HG03159 (cell line): ENCODE measurements around the gene HIPK2.

Experiments used
- ATAC-seq: cut with Tn5 transposase; IDR thresholded peaks from one replicate; pipeline ENCODE4 v1.9.1; 2021; ENCODE audit warnings: mild to moderate bottlenecking, moderate library complexity; ENCODE audit not compliant: unreplicated experiment

The HIPK2 gene

GRCh38 chr7:139777948-139778841 lies at the start of gene HIPK2:
TSS of gene HIPK2 (minus strand) at chr7:139777998. CDS start at chr7:139777623, 375 bp downstream.
- peak; percentile 68 for ATAC-seq

- no peak for ATAC-seq
Measured at GRCh38 chr7:139827042-139827441, 49.2 kb upstream of the HIPK2 start.

GRCh38 chr7:139825666-139826290 lies 48.0 kb upstream of the HIPK2 start:
- no peak for ATAC-seq

DNA sequence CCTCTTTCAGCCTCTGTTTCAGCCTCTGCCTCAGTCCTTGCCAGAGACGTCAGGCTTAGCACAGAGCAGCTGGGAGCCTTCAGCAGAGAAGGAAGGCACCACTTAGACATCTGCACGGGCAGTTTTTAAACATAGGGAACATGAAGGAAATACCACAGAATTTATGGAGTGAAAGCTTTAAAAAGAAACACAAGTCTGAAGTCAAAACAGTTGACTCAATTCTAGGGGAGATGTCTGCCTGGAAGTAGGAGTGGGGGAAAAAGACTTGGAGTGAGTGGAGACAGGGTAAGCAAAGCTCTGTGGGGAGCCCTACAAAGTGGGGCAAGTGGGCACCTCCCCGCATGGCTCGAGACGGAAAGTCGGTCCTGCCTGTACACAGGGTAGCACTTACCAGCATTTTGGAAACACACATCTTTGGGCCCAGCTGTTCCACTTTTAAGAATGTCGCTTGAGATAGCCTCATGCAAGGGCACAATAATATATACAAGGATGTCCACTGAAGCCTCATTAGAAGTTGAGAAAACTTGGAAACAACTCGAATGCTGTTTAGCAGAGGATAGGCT lies 46.2 kb upstream of the HIPK2 start:
- ATAC-seq: no peak

GRCh38 chr7:139822855-139823254 lies 45.1 kb upstream of the HIPK2 start:
- ATAC-seq: no peak

- ATAC-seq: no peak
Measured at GRCh38 chr7:139821349-139822105, 43.7 kb upstream of the HIPK2 start.

GRCh38 chr7:139820089-139820488 lies 42.3 kb upstream of the HIPK2 start:
- no peak for ATAC-seq

DNA sequence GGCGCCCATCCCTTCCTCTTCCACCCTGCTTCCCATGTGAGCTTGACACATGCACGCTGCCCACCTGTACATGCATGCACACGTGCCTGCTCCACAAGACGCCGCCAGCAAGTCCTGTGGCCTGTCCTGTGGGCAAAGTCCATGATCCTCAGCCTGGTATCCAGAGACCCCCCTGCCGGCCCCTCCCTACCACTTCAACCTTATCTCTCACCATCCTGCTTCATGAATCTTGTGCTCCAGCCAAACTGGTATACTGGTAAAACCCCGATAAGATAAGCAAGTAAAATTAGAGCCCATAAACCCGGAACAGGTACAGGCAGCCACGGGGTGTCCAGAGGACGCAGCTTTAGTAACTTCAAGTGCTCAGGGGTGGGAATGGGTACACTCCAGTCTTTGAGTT lies 39.5 kb upstream of the HIPK2 start:
- ATAC-seq: no peak

GRCh38 chr7:139813689-139814088 lies 35.9 kb upstream of the HIPK2 start:
- no peak for ATAC-seq

- ATAC-seq: no peak
Measured at GRCh38 chr7:139813151-139813550, 35.4 kb upstream of the HIPK2 start.

DNA sequence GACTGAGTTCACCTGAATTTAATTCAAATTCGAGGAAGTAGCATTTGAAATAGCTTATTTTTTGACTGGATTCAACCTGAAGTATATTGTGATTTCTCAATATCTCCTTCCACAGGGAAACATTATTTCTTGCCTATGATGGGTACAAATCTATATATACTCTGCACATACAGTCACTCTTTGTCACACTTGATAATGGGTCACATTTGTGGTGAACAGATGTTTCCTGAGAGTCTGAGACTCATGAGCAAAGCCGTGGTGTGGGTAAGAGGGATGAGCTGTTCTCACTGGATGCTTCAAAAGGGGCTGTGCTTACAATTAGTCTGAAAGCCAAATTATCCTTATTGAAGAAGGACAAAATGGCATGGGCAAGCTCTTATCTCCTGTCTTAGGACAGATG lies 33.3 kb upstream of the HIPK2 start:
- no peak for ATAC-seq

GRCh38 chr7:139808846-139809442 lies 31.1 kb upstream of the HIPK2 start:
- no peak for ATAC-seq

- ATAC-seq: no peak
Measured at GRCh38 chr7:139808427-139808826, 30.6 kb upstream of the HIPK2 start.

- no peak for ATAC-seq
Measured at GRCh38 chr7:139807009-139807408, 29.2 kb upstream of the HIPK2 start.

DNA sequence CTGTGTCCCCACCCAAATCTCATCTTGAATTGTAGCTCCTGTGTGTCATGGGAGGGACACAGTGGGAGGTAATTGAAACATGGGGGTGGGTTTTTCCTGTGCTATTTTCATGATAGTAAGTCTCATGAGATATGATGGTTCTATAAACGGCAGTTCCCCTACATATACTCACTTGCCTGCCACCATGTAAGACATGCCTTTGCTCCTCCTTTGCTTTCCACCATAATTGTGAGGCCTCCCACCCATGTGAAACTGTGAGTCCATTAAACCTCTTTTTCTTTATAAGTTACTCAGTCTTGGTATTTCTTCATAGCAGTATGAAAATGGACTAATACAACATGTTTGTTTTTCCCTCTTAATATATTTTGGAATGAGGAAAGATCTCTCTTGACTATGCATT lies 26.8 kb upstream of the HIPK2 start:
- ATAC-seq: no peak

- peak; percentile 51 for ATAC-seq
Measured at GRCh38 chr7:139799586-139799985, 21.8 kb upstream of the HIPK2 start.

DNA sequence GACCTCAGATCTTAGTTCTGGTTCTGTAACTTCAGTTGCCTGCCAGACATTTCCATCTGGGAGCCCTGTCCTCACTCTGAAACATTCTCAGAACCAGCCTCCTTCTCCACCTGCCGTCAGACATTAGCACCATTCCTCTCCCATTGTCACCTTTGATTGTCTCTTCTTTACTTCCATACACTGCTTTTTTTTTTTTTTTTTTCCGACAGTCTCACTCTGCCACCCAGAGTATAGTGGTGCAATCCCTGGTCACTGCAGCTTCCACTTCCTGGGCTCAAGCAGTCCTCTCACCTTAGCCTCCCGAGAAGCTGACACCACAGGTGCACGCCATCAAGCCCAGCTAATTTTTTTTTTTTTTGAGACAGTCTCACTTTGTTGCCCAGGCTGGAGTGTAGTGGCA lies 21.1 kb upstream of the HIPK2 start:
- ATAC-seq: no peak

DNA sequence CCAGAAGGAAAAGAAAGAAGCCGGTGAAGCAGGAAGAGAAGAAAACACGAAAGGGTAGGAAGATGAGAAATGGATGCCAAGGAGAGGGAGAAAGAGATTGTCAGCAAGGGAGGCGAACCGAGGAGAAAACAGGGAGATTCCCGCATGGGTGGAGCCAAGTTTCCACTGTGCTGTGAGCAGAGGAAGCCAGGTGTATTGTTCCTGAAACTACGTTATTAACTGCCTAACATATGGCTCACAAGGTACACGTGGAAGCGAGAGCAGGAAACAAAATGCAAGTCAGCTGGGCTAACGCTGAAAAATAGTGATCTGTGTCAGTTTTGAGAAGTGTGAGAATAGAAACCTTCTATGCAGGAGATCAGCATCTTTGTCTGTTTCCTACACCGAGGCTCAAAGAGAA lies 20.4 kb upstream of the HIPK2 start:
- ATAC-seq: peak; percentile 78

GRCh38 chr7:139797607-139798006 lies 19.8 kb upstream of the HIPK2 start:
- no peak for ATAC-seq

DNA sequence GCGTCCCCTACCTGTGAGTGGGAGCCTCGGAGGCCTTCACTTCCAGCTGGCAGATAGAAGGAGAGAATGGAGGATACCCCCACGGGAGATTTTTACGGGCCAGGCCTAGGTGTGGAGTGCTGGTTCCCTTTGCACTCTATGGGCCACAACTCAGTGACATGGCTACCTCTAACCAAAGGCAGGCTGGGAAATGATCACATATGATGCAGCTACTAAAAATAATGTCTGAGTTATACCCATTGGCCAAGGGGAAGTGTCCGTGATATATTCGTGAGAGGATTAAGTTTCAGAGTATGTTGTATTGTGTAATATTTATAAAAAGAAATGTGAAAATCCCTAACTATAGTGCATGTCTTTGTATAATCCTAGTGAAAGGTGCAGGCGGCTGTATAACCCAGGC lies 13.5 kb upstream of the HIPK2 start:
- no peak for ATAC-seq

GRCh38 chr7:139784648-139785047 lies 6.8 kb upstream of the HIPK2 start:
- no peak for ATAC-seq
